HEK293 (cell line): ENCODE measurements around the gene MYL4.

Source experiments
- CTCF ChIA-PET: fragments of 350-600 bp; formaldehyde crosslinking; extraction: SDS; loops from one replicate; lab custom pipeline; 2021; ENCODE audit warnings: antibody characterized with exemption; lab: Yijun Ruan, JAX
- POLR2A ChIA-PET: fragments of 300-600 bp; formaldehyde crosslinking; extraction: SDS; loops from one replicate; lab custom pipeline; 2020; ENCODE audit warnings: antibody characterized with exemption, inconsistent platforms; lab: Yijun Ruan, JAX
- H3K27ac ChIP-seq: fragments of 200-500 bp; sonication (Bioruptor generic); 2 replicates; pipeline ENCODE4 v1.5.1; 2014; ENCODE audit warnings: low read depth, low read length, control low read depth, inconsistent platforms; ENCODE audit errors: extremely low read depth
- H3K36me3 ChIP-seq, 2 experiments: fragments of 200-500 bp in 1 of 2; sonication (Bioruptor generic) in 1 of 2; 1 replicate in 1 of 2; 2 replicates in 1 of 2; pipeline ENCODE4 v1.5.1; 2014 to 2017; ENCODE audit warnings: inconsistent platforms in 2 of 2, low read length in 2 of 2; ENCODE audit not compliant: control insufficient read depth in 2 of 2, insufficient read depth in 1 of 2
- H3K4me1 ChIP-seq: fragments of 200-500 bp; sonication (Bioruptor generic); 2 replicates; pipeline ENCODE4 v1.5.1; 2014; ENCODE audit warnings: mild to moderate bottlenecking, low read length, inconsistent platforms; ENCODE audit not compliant: control insufficient read depth, insufficient read depth
- H3K4me3 ChIP-seq: 2 replicates; pipeline ENCODE4 v1.5.1; 2011; ENCODE audit warnings: low read depth, mild to moderate bottlenecking, control low read depth, low read length, moderate library complexity
- H3K9me3 ChIP-seq: fragments of 200-500 bp; sonication (Bioruptor generic); 2 replicates; pipeline ENCODE4 v1.5.1; 2014; ENCODE audit warnings: low read depth, low read length, inconsistent platforms; ENCODE audit not compliant: control insufficient read depth, insufficient read depth
- EGR2 ChIP-seq: fragments of 450-650 bp; formaldehyde crosslinking; IDR thresholded peaks from 2 replicates; pipeline ENCODE4 v1.5.1; 2016; ENCODE audit warnings: low read depth, missing biosample characterization, missing genetic modification characterization
- KLF1 ChIP-seq: fragments of 450-650 bp; formaldehyde crosslinking; IDR thresholded peaks from 2 replicates; pipeline ENCODE4 v1.5.1; 2016; ENCODE audit warnings: missing biosample characterization, missing genetic modification characterization
- OSR2 ChIP-seq: fragments of 450-650 bp; formaldehyde crosslinking; IDR thresholded peaks from 2 replicates; pipeline ENCODE4 v1.5.1; 2016; ENCODE audit warnings: missing biosample characterization, missing genetic modification characterization
- ZBTB1 ChIP-seq: fragments of 450-650 bp; formaldehyde crosslinking; IDR thresholded peaks from 2 replicates; pipeline ENCODE4 v1.5.1; 2016; ENCODE audit warnings: missing biosample characterization, missing genetic modification characterization
- ZBTB11 ChIP-seq: fragments of 450-650 bp; formaldehyde crosslinking; conservative IDR thresholded peaks from 2 replicates; pipeline ENCODE4 v1.5.1; 2016; ENCODE audit warnings: low read depth, missing biosample characterization, missing genetic modification characterization
- ZEB2 ChIP-seq: fragments of 450-650 bp; formaldehyde crosslinking; IDR thresholded peaks from 2 replicates; pipeline ENCODE4 v1.5.1; 2016; ENCODE audit warnings: missing biosample characterization, missing genetic modification characterization
- ZFHX2 ChIP-seq: fragments of 450-650 bp; formaldehyde crosslinking; conservative IDR thresholded peaks from 2 replicates; pipeline ENCODE4 v1.5.1; 2016; ENCODE audit warnings: missing biosample characterization, missing genetic modification characterization
- ZFP37 ChIP-seq: fragments of 450-650 bp; formaldehyde crosslinking; IDR thresholded peaks from 2 replicates; pipeline ENCODE4 v1.5.1; 2016; ENCODE audit warnings: missing biosample characterization, missing genetic modification characterization
- ZNF335 ChIP-seq: fragments of 450-650 bp; formaldehyde crosslinking; conservative IDR thresholded peaks from 2 replicates; pipeline ENCODE4 v1.5.1; 2016; ENCODE audit warnings: missing biosample characterization, missing genetic modification characterization
- ZNF354C ChIP-seq: fragments of 450-650 bp; formaldehyde crosslinking; IDR thresholded peaks from 2 replicates; pipeline ENCODE4 v1.5.1; 2016; ENCODE audit warnings: missing biosample characterization, missing genetic modification characterization, low read depth, borderline replicate concordance
- ZNF48 ChIP-seq: fragments of 450-650 bp; formaldehyde crosslinking; IDR thresholded peaks from 2 replicates; pipeline ENCODE4 v1.5.1; 2016; ENCODE audit warnings: missing biosample characterization, missing genetic modification characterization
- ZNF513 ChIP-seq: fragments of 450-650 bp; IDR thresholded peaks from 2 replicates; pipeline ENCODE4 v1.5.1; 2018; ENCODE audit warnings: missing biosample characterization, missing genetic modification characterization
- ZNF560 ChIP-seq: fragments of 450-650 bp; formaldehyde crosslinking; IDR thresholded peaks from 2 replicates; pipeline ENCODE4 v1.5.1; 2017; ENCODE audit warnings: missing biosample characterization, missing genetic modification characterization, borderline replicate concordance
- ZNF624 ChIP-seq: fragments of 450-650 bp; formaldehyde crosslinking; IDR thresholded peaks from 2 replicates; pipeline ENCODE4 v1.5.1; 2017; ENCODE audit warnings: missing biosample characterization, missing genetic modification characterization
- ZXDB ChIP-seq: fragments of 450-650 bp; formaldehyde crosslinking; IDR thresholded peaks from 2 replicates; pipeline ENCODE4 v1.5.1; 2016; ENCODE audit warnings: missing biosample characterization, missing genetic modification characterization
- TF ChIP-seq, protein P1 (sequence below): fragments of 450-650 bp; formaldehyde crosslinking; IDR thresholded peaks from 2 replicates; pipeline ENCODE4 v1.5.1; 2016; ENCODE audit warnings: missing biosample characterization, missing genetic modification characterization, borderline replicate concordance

MYL4 gene

DNA sequence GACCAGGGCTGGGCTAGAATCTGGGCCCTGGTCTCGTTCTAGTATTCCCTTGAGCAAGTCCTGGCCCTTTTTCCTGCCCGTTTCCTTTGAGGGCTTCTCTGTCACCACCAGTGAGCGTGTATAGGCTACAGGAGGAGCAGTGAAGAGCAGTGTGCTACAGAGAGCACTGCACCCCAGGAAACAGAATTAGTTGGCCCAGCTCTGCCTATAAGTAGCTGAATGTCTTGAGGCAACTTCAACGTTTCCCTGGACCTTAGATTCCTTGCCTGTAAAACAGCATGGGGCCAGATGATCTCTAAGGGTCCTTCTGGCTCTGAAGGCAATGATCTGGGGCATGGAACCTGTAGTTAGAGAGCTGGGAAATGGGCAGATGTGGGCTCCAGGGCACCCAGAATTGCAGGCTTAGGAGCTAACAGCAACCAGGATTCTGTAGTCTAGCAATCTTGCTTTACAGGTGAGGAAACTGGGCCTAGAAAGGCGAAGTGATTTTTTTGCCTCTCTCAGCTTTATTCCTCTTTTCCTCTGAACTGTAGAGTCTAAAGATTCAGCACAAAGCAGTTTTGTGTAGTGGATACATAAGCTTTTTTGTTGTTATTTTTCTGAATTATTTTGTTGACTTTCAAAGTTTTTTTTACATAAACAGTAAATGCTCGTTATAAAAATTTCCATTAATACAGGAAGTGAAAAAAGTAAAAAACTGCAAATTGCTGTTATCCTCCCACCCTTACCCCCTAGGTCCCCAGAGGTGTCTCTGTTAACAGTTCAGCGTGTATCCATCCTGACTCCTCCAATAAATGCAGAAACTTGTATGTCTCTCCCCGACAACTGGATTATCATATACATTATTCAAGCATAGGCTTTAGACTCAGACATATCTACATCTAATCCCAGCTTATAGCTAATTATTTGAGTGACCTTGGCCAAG lies 1.7 kb upstream of the MYL4 start:
- ChIA-PET CTCF (interaction anchor here (1.2 kb wide), 1 partner anchor 23 kb away, joined by 4 read pairs; no protein-coding TSS in a partner anchor), POLR2A (interaction anchor here (1.3 kb wide), 1 partner anchor 18 kb away, joined by 4 read pairs; the partner anchor contains the start of gene CDC27)
- TF ChIP-seq ZNF48 = no peak
- 0 out of 2 replicates have a peak, but pooled peaks have one; percentile 14 for TF ChIP-seq ZBTB11
- no peak for TF ChIP-seq OSR2
- TF ChIP-seq ZEB2 (tag by site-specific recombination) = no peak
- 0 out of 2 replicates have a peak, but pooled peaks have one; percentile 26 for TF ChIP-seq ZNF335 (tag by site-specific recombination)
- Histone ChIP-seq H3K9me3 (no peaks in the 10 kb centered on the region), H3K4me3 (no peak overlapping the region), H3K36me3 (no peaks in the 10 kb centered on the region), H3K4me1 (0 out of 2 replicates have a peak, but pooled peaks cover 5% of the 10 kb centered on the region), H3K27ac (no peak overlapping the region)

DNA sequence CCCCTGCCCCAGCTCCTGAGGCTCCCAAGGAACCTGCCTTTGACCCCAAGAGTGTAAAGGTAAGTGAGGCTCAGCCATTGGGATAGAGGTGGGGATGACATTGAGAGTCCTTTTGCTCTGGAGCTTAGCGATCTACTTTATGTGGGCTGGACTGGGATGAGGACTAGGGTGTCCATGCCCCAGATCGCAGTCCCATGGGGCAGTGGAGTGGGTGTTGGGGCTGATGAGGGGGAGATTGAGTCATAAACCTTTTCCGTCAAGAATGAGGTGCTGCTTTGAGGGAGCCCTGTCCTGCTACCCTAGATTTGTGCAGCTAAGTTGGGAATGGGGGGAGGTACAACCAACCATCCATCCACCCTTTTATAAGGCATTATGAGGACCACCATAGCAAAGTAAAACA lies 351 bp downstream of the MYL4 start:
- Histone ChIP-seq H3K27ac (no peak overlapping the region), H3K4me1 (0 out of 2 replicates have a peak, but pooled peaks cover 5% of the 10 kb centered on the region), H3K9me3 (no peaks in the 10 kb centered on the region), H3K4me3 (no peak overlapping the region), H3K36me3 (no peaks in the 10 kb centered on the region)
- ChIA-PET CTCF (interaction anchor here (0.8 to 1.5 kb wide), 2 partner anchors 12 to 20 kb away, joined by 3 to 8 read pairs; no protein-coding TSS in a partner anchor), POLR2A (interaction anchor here (0.5 kb wide), 1 partner anchor 28 kb away, joined by 12 read pairs; no protein-coding TSS in a partner anchor)
- TF ChIP-seq, protein P1, sequence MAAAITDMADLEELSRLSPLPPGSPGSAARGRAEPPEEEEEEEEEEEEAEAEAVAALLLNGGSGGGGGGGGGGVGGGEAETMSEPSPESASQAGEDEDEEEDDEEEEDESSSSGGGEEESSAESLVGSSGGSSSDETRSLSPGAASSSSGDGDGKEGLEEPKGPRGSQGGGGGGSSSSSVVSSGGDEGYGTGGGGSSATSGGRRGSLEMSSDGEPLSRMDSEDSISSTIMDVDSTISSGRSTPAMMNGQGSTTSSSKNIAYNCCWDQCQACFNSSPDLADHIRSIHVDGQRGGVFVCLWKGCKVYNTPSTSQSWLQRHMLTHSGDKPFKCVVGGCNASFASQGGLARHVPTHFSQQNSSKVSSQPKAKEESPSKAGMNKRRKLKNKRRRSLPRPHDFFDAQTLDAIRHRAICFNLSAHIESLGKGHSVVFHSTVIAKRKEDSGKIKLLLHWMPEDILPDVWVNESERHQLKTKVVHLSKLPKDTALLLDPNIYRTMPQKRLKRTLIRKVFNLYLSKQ (tag by site-specific recombination) = no peak
- TF ChIP-seq ZXDB (tag by site-specific recombination) (no peak), ZNF560 (tag by site-specific recombination) (no peak), KLF1 (tag by site-specific recombination) (no peak), ZNF624 (no peak)

DNA sequence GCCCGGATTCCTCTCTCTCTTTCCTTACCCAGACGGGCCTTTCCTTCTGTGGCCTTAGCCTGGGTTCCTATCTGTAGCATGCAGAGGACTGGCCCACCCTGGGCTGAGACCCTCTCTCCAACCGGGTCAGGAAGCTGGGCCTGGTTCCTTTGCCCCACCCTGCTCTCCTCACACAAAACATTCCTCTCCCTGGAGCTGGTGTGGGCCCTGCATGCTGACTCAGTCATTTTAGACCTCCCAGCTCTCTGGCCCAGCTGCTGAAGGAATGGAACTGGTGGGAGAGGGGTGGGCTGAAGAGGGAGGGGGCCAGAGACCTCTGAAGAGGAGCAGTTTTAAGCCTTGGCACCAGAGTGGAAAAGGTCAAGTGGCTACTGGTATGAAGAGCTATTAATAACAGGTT lies 957 bp downstream of the MYL4 start:
- H3K27ac ChIP-seq = no peak overlapping the region
- H3K9me3 ChIP-seq = no peaks in the 10 kb centered on the region
- TF ChIP-seq ZFP37 (tag by site-specific recombination) = no peak
- TF ChIP-seq ZNF513 (tag by site-specific recombination) = no peak
- TF ChIP-seq ZNF48 = no peak
- 0 out of 2 replicates have a peak, but pooled peaks have one; percentile 17 for TF ChIP-seq ZFHX2
- no peak for TF ChIP-seq ZNF354C (tag by site-specific recombination)
- no peak for TF ChIP-seq ZBTB11
- TF ChIP-seq EGR2 = peak; percentile 66
- TF ChIP-seq ZBTB1 (tag by site-specific recombination) = no peak
- no peak overlapping the region for H3K4me3 ChIP-seq
- POLR2A ChIA-PET = no interaction called here
- H3K4me1 ChIP-seq = 0 out of 2 replicates have a peak, but pooled peaks cover under 1% of the 10 kb centered on the region
- H3K36me3 ChIP-seq = no peaks in the 10 kb centered on the region
- CTCF ChIA-PET = interaction anchor here (0.7 to 1.5 kb wide), 3 partner anchors 13 to 114 kb away, joined by 3 to 8 read pairs (median 3); no protein-coding TSS in a partner anchor
